Measurements from ENCODE around the gene LRRC58.
"Not testable (repeated sequence)": the region's sequence is repeated elsewhere in the genome, so short reads cannot be mapped to it uniquely, and the experiment has no call there.

Gene LRRC58

GRCh38 chr3:120338517-120338916, 10.6 kb downstream of the LRRC58 start:
- DNase-seq, result no peak

GRCh38 chr3:120332646-120333045, 16.5 kb downstream of the LRRC58 start:
- DNase-seq, result no peak

DNA sequence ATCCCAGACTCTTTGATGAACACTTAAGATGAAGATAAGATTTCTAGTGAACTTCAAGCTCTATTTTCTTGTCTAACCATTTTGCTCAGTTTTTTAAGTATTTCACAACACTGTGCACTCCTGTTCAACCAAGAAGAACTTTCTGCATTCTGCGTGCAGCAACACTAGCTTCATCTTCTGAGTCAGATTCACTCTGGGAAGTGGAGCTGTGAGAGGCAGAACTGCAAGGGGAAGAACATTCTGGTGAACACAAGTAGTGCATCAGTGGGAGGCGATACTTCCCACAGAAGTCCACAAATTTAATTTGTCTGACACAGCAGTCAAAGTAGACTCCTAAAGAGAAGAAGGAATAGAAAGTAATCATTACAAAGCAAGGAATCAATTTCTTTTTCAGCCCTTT, 18.1 kb downstream of the LRRC58 start:
- DNase-seq, result no peak

DNA sequence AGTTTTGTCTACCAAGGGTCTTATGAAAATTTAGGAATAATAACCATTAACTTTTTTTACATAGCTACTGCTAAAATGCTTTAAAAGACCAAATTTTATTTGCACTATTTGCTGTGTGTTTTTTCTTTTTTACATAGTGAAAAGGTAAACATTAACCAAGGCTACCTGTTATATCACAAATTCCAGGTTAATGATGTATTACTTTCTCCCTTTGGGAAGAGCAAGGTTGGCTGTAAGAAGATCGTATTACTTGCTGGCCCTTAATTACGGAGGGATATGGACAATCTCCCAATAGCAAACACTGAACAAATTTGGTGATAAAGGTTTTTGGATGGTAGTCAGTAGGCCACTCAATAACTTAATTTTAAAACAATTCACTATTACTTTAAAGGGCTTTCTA, 22.4 kb downstream of the LRRC58 start:
- DNase-seq, result no peak

GRCh38 chr3:120324190-120324589, 25.0 kb downstream of the LRRC58 start:
- DNase-seq, result no peak

DNA sequence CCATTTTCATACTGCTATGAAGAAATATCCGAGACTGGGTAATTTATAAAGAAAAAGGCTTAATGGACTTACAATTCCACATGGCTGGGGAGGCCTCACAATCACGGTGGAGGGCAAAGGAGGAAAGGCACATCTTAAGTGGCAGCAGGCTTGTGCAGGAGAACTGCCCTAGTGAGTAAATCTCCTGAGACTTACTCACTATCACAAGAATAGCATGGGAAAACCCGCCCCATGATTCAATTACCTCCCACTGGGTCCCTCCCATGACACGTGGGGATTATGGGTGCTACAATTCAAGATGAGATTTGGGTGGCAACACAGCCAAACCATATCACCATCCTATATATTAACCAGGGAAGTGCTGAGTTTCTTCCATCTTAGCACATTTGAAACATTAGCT, 25.4 kb downstream of the LRRC58 start:
- not testable (repeated sequence) for DNase-seq

- no peak for DNase-seq
Measured at GRCh38 chr3:120311863-120312794, 37.0 kb downstream of the LRRC58 start.

DNA sequence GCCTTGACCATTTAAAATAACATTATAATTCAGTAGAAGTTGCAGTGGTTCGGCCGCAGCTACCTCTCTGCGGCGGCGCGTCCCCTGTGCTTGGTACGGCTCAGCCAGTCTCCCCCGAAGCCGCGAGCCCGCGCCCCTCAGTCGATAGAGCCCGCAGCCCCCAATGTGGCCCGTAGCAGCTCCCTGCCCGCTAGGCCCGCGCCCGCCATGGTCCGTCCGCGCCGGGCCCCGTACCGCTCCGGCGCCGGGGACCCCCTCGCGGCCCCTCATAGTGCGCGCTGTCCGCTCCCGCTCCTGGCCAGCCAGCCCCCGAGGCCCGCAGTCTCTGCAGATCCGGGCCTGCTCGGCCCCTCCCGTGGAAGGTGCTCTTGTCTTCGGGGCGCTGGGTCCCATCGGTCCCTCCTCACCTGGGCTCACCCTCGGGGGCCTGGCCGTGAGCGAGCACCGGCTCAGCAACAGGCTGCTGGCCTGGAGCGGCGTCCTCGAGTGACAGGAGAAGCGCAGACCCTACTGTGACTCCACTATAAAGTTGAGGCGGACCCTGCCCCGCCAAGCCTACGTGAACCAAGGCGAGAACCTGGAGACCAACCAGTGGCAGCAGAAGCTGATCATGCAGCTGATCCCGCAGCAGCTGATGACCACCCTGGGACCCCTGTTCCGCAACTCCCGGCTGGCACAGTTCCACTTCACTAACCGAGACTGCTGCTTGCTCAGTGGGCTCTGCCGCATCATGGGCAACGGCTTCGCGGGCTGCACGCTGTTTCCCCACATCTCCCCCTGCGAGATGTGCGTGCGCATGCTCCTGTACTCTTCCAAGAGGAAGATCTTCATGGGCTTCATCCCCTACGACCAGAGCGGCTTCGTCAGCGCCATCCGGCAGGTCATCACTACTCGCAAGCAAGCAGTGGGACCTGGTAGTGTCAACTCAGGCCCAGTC, 42.4 kb downstream of the LRRC58 start:
- no peak for DNase-seq

GRCh38 chr3:120304616-120305015, 44.5 kb downstream of the LRRC58 start:
- DNase-seq, result no peak

DNA sequence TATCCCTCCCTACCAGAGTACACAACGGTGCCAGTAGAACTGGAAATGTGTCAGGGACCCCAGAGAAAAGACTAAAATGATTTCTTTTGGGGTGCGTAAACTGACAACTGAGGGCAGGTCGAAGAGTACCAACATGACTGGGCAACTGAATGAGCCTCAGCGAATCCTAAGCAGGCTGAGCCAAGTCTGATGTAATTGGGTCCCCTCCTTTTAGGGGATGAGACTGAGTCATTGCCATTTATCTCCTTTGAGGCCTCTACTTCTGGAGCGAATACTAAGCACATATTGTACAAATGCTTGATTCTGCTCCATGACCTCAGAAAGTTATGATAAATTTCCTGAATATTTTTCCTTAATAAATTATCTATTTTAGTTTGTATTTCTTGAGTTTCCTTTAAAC, 46.8 kb downstream of the LRRC58 start:
- DNase-seq, result no peak

DNA sequence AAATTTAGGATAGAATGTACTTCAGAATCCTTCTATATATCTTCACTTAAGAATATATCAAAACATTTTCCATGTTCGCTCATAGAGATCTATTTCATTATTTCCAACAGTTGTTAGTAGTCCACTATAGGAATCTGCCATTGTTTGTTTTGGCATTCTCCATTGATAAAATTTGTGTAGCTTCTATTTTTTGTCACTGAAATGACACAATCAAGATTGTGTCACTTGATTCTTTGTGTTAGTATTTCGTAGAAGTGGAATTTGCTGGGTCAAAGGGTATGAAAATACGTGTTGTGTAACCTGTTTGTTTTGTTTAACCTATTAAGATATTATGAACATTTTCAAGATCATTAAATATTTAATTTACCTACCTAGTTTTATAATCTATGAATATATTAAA, 48.2 kb downstream of the LRRC58 start:
- DNase-seq, result no peak

DNA sequence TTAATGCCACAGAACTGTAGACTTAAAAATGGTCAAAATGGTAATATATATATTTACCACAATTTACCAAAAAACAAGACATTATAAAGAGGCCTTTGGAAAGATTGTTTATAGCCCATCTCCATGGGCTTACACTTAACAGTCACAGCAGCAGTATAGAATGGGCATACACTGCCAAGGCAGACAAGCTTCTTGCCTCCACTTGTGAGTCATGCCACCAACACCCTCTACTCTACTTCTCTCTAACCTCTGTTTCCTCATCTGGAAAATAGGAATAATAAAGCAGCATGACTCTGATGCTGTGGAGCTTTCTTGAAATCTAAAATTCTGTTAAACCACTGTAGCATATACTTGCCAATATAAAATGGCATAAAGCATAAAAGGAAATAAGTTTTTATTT, 49.8 kb downstream of the LRRC58 start:
- no peak for DNase-seq

DNA sequence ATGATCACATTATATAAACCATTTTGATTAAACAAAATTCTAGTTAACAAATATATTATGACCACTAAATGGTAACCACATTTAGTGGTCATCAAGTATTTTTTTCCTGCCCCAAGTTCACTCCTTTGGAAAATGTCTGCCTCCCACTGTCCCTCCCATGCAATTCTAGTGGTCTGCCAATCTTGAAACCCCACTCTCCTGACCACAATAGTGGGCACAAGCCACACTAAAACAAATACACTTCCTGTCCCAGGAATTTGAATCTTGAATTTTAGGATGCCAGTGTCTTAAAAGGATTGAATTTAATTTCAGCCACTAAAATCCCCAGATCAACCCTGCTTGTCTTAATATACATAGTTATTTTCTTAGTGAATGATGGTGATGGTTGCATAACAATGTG, 50.2 kb downstream of the LRRC58 start:
- no peak for DNase-seq

DNA sequence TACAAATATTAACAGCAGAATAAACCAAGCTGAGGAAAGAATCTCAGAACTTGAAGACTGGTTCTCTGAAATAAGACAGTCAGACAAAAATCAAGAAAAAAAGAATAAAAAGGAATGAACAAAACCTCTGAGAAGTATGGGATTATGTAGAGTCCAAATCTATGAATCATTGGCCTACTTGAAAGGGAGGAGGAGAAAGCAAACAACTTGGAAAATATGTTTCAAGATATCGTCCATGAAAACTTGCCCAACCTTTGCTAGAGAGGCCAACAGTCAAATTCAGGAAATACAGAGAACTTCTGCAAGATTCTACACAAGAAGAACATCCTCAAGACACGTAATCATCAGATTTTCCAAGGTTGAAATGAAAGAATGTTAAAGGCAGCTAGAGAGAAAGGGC, 57.6 kb downstream of the LRRC58 start:
- DNase-seq, result not testable (repeated sequence)

- no peak for DNase-seq
Measured at GRCh38 chr3:120289636-120290035, 59.5 kb downstream of the LRRC58 start.

- DNase-seq, result no peak
Measured at GRCh38 chr3:120286465-120286864, 62.7 kb downstream of the LRRC58 start.

DNA sequence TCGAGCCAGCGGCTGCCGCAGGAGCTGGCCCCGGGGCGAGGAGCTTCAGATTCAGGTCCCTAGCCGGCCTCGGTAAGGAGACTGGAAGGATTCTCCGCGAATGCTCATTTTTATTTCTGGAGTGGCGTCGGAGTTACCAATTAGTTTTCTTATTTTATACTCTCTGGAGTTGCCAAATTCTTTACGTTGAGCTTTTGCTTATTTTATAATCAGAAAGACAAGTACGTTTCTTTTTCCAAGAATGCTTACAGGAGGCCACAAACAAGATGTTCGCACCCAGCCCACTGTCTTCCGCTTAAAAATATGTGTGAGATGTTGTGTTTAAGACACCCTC, 63.7 kb downstream of the LRRC58 start:
- DNase-seq, result no peak

DNA sequence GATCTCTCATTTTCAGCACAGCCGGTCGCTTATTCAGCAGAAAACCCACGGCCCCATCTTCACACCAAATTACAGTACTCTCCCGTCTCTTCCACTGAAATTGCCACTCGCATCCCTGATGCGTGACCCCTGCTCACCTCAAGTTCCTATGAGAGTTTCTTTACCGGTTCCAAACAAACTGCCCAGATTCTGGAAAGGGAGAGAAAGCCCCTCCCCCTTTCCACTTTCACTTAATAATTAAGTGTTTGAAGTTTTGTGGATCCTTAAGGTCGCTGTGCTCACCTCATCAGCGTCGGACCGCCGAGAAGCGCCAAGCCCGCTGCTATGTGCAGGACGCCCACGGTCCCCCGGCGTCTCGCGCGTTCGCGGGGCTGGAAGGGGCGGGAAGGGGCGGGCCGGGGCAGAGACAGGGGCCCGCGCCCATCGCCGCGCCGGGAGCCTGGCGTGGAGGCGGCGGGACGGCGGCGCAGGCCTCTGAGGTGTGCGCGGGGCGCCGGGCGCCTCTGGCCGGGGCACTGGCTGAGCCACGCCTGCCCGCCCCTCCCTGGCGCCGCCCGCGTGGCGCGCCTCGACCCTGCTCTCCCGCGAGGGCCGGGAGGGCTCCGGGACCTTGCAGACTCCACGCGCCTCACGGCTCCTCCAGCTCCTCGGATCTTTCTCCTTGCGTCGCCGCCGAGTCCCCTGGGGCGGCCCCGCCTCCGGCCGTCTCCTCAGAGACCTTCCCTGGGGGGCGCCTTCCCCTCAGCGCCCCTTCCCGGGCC, 64.2 kb downstream of the LRRC58 start, which contains the start of gene GPR156:
GPR156 (minus strand) TSS at position 476 of the 761 bp plus-strand sequence. CDS start 41,124 bp downstream, outside the sequence.
- no peak for DNase-seq

DNA sequence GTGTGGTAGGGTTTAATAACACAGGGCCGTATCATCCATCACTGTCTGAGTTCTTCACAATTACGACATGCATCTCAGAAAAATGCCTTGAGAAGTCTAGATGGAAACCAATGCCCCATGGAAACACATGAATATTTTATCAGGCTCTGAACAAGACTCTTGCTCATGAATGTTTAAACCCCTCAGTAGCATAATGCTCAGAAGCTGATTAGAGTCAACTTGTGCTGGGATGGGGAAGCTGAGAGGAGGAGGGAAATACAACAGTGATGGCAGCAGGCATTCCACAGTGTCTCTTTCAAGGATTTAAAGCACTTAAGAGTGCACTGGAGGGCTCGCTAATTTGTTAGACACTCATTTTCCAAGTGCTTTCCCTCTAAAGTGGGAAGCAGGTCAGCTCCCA, 67.9 kb downstream of the LRRC58 start:
- DNase-seq, result no peak

DNA sequence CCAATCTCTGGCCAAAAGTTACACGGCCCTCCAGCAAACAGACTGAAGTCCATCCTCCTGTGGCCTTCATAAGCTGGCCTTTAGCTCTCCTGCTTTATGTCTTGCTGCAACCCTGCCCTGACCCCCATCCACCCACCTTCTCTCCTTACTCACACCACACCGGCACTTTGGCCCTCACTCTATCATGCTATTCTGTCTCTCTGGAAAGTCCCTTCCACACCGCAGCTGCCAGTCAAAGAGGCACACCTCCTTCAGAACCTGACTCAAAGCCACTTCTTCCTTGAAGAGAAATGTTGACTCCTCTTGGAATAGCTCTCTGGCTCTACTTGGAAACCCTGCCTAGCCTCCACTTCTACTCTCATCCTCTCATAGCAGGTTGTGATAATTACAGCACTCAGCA, 68.6 kb downstream of the LRRC58 start:
- no peak for DNase-seq

DNA sequence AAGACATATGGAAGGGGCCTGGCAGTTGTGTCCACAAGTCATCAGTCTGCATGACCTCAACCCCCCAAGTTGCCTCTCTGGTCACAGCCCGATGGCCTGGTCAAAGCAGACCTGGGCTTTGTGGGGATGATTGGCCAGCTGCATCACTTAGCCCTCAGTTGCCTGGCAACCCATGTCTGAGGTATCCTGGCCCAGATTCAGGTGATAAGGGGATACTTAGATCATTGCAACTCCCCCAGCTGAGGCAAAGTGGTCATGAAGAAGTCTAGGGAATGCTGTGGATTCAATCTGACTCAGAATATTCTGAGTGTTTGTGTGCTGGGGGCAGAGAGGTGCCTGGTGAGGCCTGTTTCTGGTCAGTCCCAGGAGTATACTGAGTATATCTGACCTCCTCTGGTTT, 69.1 kb downstream of the LRRC58 start:
- DNase-seq, result no peak

DNA sequence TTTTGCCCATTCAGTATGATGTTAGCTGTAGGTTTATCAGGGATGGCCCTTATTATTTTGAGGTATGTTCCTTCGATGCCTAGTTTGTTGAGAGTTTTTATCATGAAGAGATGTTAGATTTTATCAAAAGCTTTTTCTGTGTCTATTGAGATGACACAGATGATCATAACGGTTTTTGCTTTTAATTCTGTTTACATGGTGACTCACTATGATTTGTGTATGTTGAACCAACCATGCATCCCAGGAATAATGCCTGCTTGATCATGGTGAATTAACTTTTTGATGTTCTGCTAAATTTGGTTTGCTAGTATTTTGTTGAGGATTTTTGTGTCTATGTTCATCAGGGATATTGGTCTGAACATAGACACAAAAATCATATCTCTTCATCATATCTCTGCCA, 72.4 kb downstream of the LRRC58 start:
- no peak for DNase-seq

DNA sequence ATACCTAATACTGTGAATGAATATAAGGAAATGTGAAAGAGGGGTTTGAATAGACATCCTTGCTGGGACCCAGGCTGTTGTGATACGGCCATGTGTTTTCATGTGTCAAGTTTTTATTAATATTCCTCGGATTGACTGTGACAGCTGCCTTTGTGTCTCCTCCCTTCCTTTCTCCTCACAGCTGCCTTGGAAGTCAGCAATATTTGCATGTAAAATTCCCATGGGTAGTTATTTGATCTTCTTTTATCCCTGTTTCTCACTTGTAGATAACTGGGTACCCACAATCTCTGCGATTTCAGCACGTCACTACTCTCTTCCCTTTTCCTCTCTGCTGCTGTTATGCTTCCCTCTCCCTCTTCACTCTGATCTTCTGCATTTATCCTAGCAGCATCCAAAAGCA, 73.5 kb downstream of the LRRC58 start:
- no peak for DNase-seq

Data from hippocampal formation (tissue), 2 donors.